WI38 (cell line): ENCODE measurements around the gene SOCS6.

Experiments
- H3K4me3 ChIP-seq: 2 replicates; pipeline ENCODE4 v1.5.1; 2011; ENCODE audit warnings: low read depth, mild to moderate bottlenecking, control low read depth, low read length
- TF ChIP-seq, protein P1 (sequence below): IDR thresholded peaks from 2 replicates; pipeline ENCODE4 v1.5.1; 2012; ENCODE audit warnings: low read depth, mild to moderate bottlenecking, control low read depth, low read length

Gene SOCS6

DNA sequence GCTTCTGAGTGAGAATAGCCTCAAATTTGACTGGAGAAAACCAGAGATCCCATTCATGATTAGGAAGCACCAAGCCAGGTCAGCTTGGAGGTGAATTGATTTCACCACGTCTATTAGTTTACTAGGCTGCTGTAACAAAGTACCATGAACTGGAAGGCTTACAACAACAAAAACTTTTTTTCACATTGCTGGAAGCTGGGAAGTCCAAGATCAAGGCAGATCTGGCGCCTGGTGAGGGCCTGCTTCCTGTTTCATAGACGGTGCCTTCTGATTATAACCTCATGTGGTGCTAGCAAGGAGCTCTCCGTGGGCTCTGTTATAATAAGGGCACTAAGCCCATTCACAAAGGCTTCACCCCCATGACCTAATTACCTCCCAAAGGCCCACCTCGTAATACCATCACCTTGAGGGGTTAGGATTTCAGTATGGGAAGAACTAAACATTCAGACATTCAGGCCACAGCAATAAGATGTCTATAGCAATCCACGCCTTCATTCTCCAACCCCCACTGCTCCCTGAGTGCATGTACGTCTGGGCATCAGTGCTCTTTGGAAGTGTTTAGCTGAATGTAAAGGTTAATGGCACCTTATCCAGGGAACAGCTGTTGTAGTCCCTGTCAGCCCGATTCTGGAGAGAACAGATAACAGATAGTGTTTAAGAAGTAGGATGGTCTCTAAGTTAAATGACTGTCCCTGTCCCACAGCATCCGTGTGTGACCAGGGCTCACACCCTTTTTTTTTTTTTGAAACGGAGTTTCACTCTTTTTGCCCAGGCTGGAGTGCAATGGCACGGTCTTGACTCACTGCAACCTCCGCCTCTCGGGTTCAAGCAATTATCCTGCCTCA is 89.2 kb downstream of the SOCS6 start:
- TF ChIP-seq, protein P1, sequence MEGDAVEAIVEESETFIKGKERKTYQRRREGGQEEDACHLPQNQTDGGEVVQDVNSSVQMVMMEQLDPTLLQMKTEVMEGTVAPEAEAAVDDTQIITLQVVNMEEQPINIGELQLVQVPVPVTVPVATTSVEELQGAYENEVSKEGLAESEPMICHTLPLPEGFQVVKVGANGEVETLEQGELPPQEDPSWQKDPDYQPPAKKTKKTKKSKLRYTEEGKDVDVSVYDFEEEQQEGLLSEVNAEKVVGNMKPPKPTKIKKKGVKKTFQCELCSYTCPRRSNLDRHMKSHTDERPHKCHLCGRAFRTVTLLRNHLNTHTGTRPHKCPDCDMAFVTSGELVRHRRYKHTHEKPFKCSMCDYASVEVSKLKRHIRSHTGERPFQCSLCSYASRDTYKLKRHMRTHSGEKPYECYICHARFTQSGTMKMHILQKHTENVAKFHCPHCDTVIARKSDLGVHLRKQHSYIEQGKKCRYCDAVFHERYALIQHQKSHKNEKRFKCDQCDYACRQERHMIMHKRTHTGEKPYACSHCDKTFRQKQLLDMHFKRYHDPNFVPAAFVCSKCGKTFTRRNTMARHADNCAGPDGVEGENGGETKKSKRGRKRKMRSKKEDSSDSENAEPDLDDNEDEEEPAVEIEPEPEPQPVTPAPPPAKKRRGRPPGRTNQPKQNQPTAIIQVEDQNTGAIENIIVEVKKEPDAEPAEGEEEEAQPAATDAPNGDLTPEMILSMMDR: no peak
- H3K4me3 ChIP-seq: no peak overlapping the region
